ENCODE results near the gene PRR33.
"Not testable (repeated sequence)": the region's sequence is repeated elsewhere in the genome, so short reads cannot be mapped to it uniquely, and the experiment has no call there.

PRR33 gene

GRCh38 chr11:1875851-1876301 lies 15.8 kb downstream of the PRR33 start:
- H3K27me3 ChIP-seq (ENCODE audit: control insufficient read depth, insufficient read depth, low read length); H3K9me3 ChIP-seq (replicated peaks; ENCODE audit: low read length): not testable (repeated sequence)
- Histone ChIP-seq H3K4me3 (ENCODE audit: low read length) (peak overlapping the region; percentile 59), H3K36me3 (ENCODE audit: insufficient read depth, low read length) (peaks cover 18% of the 10 kb centered on the region), H3K9ac (ENCODE audit: low read depth, low read length) (peak overlapping the region; percentile 62), H3K4me1 (ENCODE audit: control insufficient read depth, insufficient read depth, low read length) (peaks cover 68% of the 10 kb centered on the region), H3K4me2 (ENCODE audit: low read length) (peak overlapping the region; percentile 79)

- H3K4me2 ChIP-seq (ENCODE audit: low read length) = peak overlapping the region; percentile 79
- H3K4me3 ChIP-seq (ENCODE audit: low read length) = peak overlapping the region; percentile 59
- peaks cover 68% of the 10 kb centered on the region for H3K4me1 ChIP-seq (ENCODE audit: control insufficient read depth, insufficient read depth, low read length)
- peaks cover 14% of the 10 kb centered on the region for H3K36me3 ChIP-seq (ENCODE audit: insufficient read depth, low read length)
- no peaks in the 10 kb centered on the region for H3K27me3 ChIP-seq (ENCODE audit: control insufficient read depth, insufficient read depth, low read length)
- H3K9me3 ChIP-seq (replicated peaks; ENCODE audit: low read length) = no peaks in the 10 kb centered on the region
- H3K9ac ChIP-seq (ENCODE audit: low read depth, low read length) = peak overlapping the region; percentile 62
These were observed 16.4 kb downstream of the PRR33 start for GRCh38 chr11:1875093-1875850.

DNA sequence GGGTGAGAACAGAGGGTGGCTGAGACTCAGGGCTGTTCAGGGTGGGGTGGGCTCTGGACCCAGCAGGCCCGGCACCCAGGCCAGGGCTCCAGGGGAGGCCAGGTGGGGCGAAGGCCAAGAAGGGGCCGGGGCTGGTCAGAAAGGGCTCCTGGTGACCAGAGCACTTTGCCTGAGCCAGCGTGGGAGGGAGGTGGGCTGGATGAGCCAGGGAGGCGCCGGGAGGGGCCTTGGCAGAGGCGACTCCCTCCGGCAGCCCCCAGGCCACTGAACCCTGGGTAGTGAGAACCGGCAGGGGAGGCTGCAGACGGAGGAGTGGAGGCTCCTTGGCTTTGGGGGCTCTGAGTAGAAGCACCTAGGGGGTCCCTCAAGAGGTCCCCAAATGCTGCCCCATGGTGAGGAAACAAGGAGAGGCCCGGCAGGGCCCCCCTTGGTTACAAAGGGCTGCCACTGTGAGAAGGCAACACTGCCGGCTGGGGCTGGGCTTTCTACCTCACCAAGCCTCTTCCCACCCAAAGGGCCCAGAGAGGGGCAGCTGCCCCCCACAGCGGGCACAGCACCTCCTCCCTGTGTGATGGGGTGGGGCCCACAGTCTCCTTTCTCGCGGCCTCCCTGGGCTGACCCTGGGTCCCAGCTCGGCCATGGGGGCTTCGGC lies 17.1 kb downstream of the PRR33 start:
- Histone ChIP-seq H3K4me3 (ENCODE audit: low read length) (peak overlapping the region; percentile 59), H3K9ac (ENCODE audit: low read depth, low read length) (peak overlapping the region; percentile 62), H3K4me2 (ENCODE audit: low read length) (peak overlapping the region; percentile 79), H3K4me1 (ENCODE audit: control insufficient read depth, insufficient read depth, low read length) (peaks cover 64% of the 10 kb centered on the region)
- H3K36me3 ChIP-seq (ENCODE audit: insufficient read depth, low read length); H3K27me3 ChIP-seq (ENCODE audit: control insufficient read depth, insufficient read depth, low read length); H3K9me3 ChIP-seq (replicated peaks; ENCODE audit: low read length): not testable (repeated sequence)

GRCh38 chr11:1873813-1874150 lies 17.9 kb downstream of the PRR33 start:
- peaks cover 64% of the 10 kb centered on the region for H3K4me1 ChIP-seq (ENCODE audit: control insufficient read depth, insufficient read depth, low read length)

GRCh38 chr11:1873048-1873812 lies 18.5 kb downstream of the PRR33 start:
- Histone ChIP-seq H3K4me3 (ENCODE audit: low read length) (peak overlapping the region; percentile 94), H3K4me2 (ENCODE audit: low read length) (peak overlapping the region; percentile 89), H3K9me3 (replicated peaks; ENCODE audit: low read length) (no peaks in the 10 kb centered on the region), H3K4me1 (ENCODE audit: control insufficient read depth, insufficient read depth, low read length) (peaks cover 64% of the 10 kb centered on the region), H3K9ac (ENCODE audit: low read depth, low read length) (peak overlapping the region; percentile 88), H3K36me3 (ENCODE audit: insufficient read depth, low read length) (peaks cover 5% of the 10 kb centered on the region), H3K27me3 (ENCODE audit: control insufficient read depth, insufficient read depth, low read length) (no peaks in the 10 kb centered on the region)

More at GRCh38 chr11:1873813-1874150, 17.9 kb downstream of the PRR33 start:
- Histone ChIP-seq H3K9ac (ENCODE audit: low read depth, low read length) (peak overlapping the region; percentile 88), H3K4me3 (ENCODE audit: low read length) (peak overlapping the region; percentile 94), H3K4me2 (ENCODE audit: low read length) (peak overlapping the region; percentile 89)
- H3K27me3 ChIP-seq (ENCODE audit: control insufficient read depth, insufficient read depth, low read length); H3K36me3 ChIP-seq (ENCODE audit: insufficient read depth, low read length); H3K9me3 ChIP-seq (replicated peaks; ENCODE audit: low read length): not testable (repeated sequence)

DNA sequence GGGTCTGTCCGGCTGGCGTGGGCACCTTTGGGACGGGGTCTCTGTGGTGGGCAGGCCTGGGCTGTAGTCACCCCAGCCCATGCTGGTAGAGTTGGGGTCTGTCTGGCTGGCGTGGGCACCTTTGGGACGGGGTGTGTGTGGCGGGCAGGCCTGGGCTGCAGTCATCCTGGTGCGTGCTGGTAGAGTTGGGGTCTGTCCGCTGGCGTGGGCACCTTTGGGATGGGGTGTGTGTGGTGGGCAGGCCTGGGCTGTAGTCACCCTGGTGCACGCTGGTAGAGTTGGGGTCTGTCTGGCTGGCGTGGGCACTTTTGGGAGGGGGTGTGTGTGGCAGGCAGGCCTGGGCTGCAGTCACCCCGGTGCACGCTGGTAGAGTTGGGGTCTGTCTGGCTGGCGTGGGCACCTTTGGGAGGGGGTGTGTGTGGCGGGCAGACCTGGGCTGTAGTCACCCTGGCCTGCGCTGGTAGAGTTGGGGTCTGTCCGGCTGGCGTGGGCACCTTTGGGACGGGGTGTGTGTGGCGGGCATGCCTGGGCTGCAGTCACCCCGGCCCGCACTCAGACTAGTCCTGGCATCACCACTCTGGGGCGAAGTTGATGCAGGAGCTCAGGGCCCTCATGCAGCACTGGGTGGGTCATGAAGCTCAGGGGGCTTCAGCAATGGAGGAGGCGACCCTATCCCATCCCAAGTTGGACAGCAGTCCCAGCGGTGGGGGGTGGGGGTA lies 19.3 kb downstream of the PRR33 start:
- Histone ChIP-seq H3K9ac (ENCODE audit: low read depth, low read length) (peak overlapping the region; percentile 88), H3K4me3 (ENCODE audit: low read length) (peak overlapping the region; percentile 94), H3K4me2 (ENCODE audit: low read length) (peak overlapping the region; percentile 89), H3K27me3 (ENCODE audit: control insufficient read depth, insufficient read depth, low read length) (no peaks in the 10 kb centered on the region), H3K36me3 (ENCODE audit: insufficient read depth, low read length) (peaks cover 5% of the 10 kb centered on the region), H3K9me3 (replicated peaks; ENCODE audit: low read length) (no peaks in the 10 kb centered on the region), H3K4me1 (ENCODE audit: control insufficient read depth, insufficient read depth, low read length) (peaks cover 63% of the 10 kb centered on the region)

DNA sequence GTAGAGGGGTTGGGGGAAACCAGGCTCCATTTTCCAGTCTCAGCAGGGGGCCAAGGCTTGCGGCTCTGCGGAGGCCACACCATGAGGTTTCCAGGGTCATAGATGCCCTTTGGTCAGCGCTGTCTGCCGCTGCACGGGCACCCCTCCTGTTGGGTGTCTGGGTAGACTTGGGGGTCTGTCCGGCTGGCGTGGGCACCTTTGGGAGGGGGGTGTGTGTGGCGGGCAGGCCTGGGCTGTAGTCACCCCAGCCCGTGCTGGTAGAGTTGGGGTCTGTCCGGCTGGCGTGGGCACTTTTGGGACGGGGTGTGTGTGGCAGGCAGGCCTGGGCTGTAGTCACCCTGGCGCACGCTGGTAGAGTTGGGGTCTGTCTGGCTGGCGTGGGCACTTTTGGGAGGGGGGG lies 20.2 kb downstream of the PRR33 start:
- peaks cover 5% of the 10 kb centered on the region for H3K36me3 ChIP-seq (ENCODE audit: insufficient read depth, low read length)
- H3K4me1 ChIP-seq (ENCODE audit: control insufficient read depth, insufficient read depth, low read length) = peaks cover 63% of the 10 kb centered on the region

GRCh38 chr11:1870721-1871466 lies 20.8 kb downstream of the PRR33 start:
- peaks cover 5% of the 10 kb centered on the region for H3K36me3 ChIP-seq (ENCODE audit: insufficient read depth, low read length)
- peak overlapping the region; percentile 89 for H3K4me2 ChIP-seq (ENCODE audit: low read length)
- peak overlapping the region; percentile 88 for H3K9ac ChIP-seq (ENCODE audit: low read depth, low read length)
- H3K4me1 ChIP-seq (ENCODE audit: control insufficient read depth, insufficient read depth, low read length) = peaks cover 61% of the 10 kb centered on the region
- peak overlapping the region; percentile 94 for H3K4me3 ChIP-seq (ENCODE audit: low read length)
- no peaks in the 10 kb centered on the region for H3K27me3 ChIP-seq (ENCODE audit: control insufficient read depth, insufficient read depth, low read length)
- H3K9me3 ChIP-seq (replicated peaks; ENCODE audit: low read length) = no peaks in the 10 kb centered on the region

More for the DNA sequence above, 20.2 kb downstream of the PRR33 start:
- no peaks in the 10 kb centered on the region for H3K9me3 ChIP-seq (replicated peaks; ENCODE audit: low read length)
- peak overlapping the region; percentile 88 for H3K9ac ChIP-seq (ENCODE audit: low read depth, low read length)
- H3K4me2 ChIP-seq (ENCODE audit: low read length) = peak overlapping the region; percentile 89
- no peaks in the 10 kb centered on the region for H3K27me3 ChIP-seq (ENCODE audit: control insufficient read depth, insufficient read depth, low read length)
- peak overlapping the region; percentile 94 for H3K4me3 ChIP-seq (ENCODE audit: low read length)

GRCh38 chr11:1870326-1870696 lies 21.4 kb downstream of the PRR33 start:
- Histone ChIP-seq H3K9me3 (replicated peaks; ENCODE audit: low read length) (no peaks in the 10 kb centered on the region), H3K9ac (ENCODE audit: low read depth, low read length) (peak overlapping the region; percentile 88), H3K4me1 (ENCODE audit: control insufficient read depth, insufficient read depth, low read length) (peaks cover 61% of the 10 kb centered on the region)

GRCh38 chr11:1869427-1870325 lies 22.0 kb downstream of the PRR33 start:
- Histone ChIP-seq H3K4me2 (ENCODE audit: low read length) (peak overlapping the region; percentile 89), H3K27me3 (ENCODE audit: control insufficient read depth, insufficient read depth, low read length) (no peaks in the 10 kb centered on the region), H3K4me3 (ENCODE audit: low read length) (peak overlapping the region; percentile 94), H3K9me3 (replicated peaks; ENCODE audit: low read length) (no peaks in the 10 kb centered on the region), H3K4me1 (ENCODE audit: control insufficient read depth, insufficient read depth, low read length) (peaks cover 61% of the 10 kb centered on the region), H3K36me3 (ENCODE audit: insufficient read depth, low read length) (no peaks in the 10 kb centered on the region), H3K9ac (ENCODE audit: low read depth, low read length) (peak overlapping the region; percentile 88)

More at GRCh38 chr11:1870326-1870696, 21.4 kb downstream of the PRR33 start:
- H3K4me2 ChIP-seq (ENCODE audit: low read length) = peak overlapping the region; percentile 89
- H3K36me3 ChIP-seq (ENCODE audit: insufficient read depth, low read length) = peaks cover 2% of the 10 kb centered on the region
- peak overlapping the region; percentile 94 for H3K4me3 ChIP-seq (ENCODE audit: low read length)
- H3K27me3 ChIP-seq (ENCODE audit: control insufficient read depth, insufficient read depth, low read length) = no peaks in the 10 kb centered on the region

Data from skeletal muscle satellite cell (primary cell).